Bronchial epithelial cell (primary cell): ENCODE measurements around the gene FLNC. TPM values are rescaled to one million over a fixed set of nuclear protein-coding genes. Genes with fewer than 3 reads are reported as not detected.

Experiments used
- DNase-seq: peaks from one replicate; pipeline ENCODE4 v3.0.0-alpha.2; 2010; ENCODE audit warnings: low read depth
- FAIRE-seq: peaks from 2 replicates; lab custom pipeline; 2011; peaks lifted over from hg19 to GRCh38; lab: Jason Lieb, UNC
- H3K27me3 ChIP-seq: 2 replicates; pipeline ENCODE4 v1.5.1; 2011; ENCODE audit warnings: low read length; ENCODE audit not compliant: control insufficient read depth, insufficient read depth
- H3K36me3 ChIP-seq: 2 replicates; pipeline ENCODE4 v1.5.1; 2011; ENCODE audit warnings: low read length; ENCODE audit not compliant: control insufficient read depth, insufficient read depth
- H3K4me3 ChIP-seq: 2 replicates; pipeline ENCODE4 v1.5.1; 2011; ENCODE audit warnings: mild to moderate bottlenecking, low read depth, low read length, control low read depth
- CTCF ChIP-seq: IDR thresholded peaks from 2 replicates; pipeline ENCODE4 v1.5.1; 2011; ENCODE audit warnings: mild to moderate bottlenecking, moderate library complexity, low read length, control low read depth, inconsistent platforms; ENCODE audit not compliant: insufficient read depth, severe bottlenecking
- total RNA-seq: library from RNA; depleted of rRNA; stranded (reverse); fragments of >200 nt; gene quantifications from 2 replicates; pipeline ENCODE4 v1.2.1, GENCODE V29; 2014

FLNC gene
- total RNA-seq, 1 donor from 2014 or later: 1.8 TPM

GRCh38 chr7:128874140-128875031 lies 44.2 kb downstream of the FLNC start:
- Histone ChIP-seq H3K4me3 (no peak overlapping the region), H3K36me3 (no peaks in the 10 kb centered on the region), H3K27me3 (no peaks in the 10 kb centered on the region)
- peak; percentile 47 for FAIRE-seq
- no peak for DNase-seq
- no peak for TF ChIP-seq CTCF

- no peak for DNase-seq
- no peaks in the 10 kb centered on the region for H3K27me3 ChIP-seq
- no peak overlapping the region for H3K4me3 ChIP-seq
- TF ChIP-seq CTCF: no peak
- no peaks in the 10 kb centered on the region for H3K36me3 ChIP-seq
- no peak for FAIRE-seq
Measured at GRCh38 chr7:128875523-128875948, 45.3 kb downstream of the FLNC start.

GRCh38 chr7:128876127-128876526 lies 45.9 kb downstream of the FLNC start:
- Histone ChIP-seq H3K27me3 (no peaks in the 10 kb centered on the region), H3K4me3 (no peak overlapping the region), H3K36me3 (no peaks in the 10 kb centered on the region)
- FAIRE-seq: peak; percentile 84
- no peak for TF ChIP-seq CTCF
- peak; percentile 43 for DNase-seq

- Histone ChIP-seq H3K36me3 (no peaks in the 10 kb centered on the region), H3K27me3 (no peaks in the 10 kb centered on the region), H3K4me3 (no peak overlapping the region)
- DNase-seq (no peak), FAIRE-seq (peak; percentile 64)
- TF ChIP-seq CTCF: no peak
Measured at GRCh38 chr7:128876586-128876977, 46.4 kb downstream of the FLNC start.

- Histone ChIP-seq H3K27me3 (no peaks in the 10 kb centered on the region), H3K4me3 (no peak overlapping the region), H3K36me3 (no peaks in the 10 kb centered on the region)
- no peak for FAIRE-seq
- no peak for DNase-seq
- TF ChIP-seq CTCF: no peak
Measured at GRCh38 chr7:128876978-128877755, 47.0 kb downstream of the FLNC start.
